SK-N-SH (cell line): ENCODE measurements around the gene SULF2.

Experiments used
- POLR2AphosphoS5 ChIP-seq: IDR thresholded peaks from 2 replicates; pipeline ENCODE4 v1.6.1; 2012; ENCODE audit warnings: low read depth, low read length
- RCOR1 ChIP-seq: fragments of 150-350 bp; IDR thresholded peaks from 2 replicates; pipeline ENCODE4 v1.6.1; 2017; ENCODE audit warnings: antibody characterized with exemption, low read length
- TF ChIP-seq, protein P1 (sequence below): fragments of 200-600 bp; sonication (generic); IDR thresholded peaks from 2 replicates; pipeline ENCODE4 v1.6.1; 2017; ENCODE audit warnings: antibody characterized with exemption, mild to moderate bottlenecking, moderate library complexity

DNA sequence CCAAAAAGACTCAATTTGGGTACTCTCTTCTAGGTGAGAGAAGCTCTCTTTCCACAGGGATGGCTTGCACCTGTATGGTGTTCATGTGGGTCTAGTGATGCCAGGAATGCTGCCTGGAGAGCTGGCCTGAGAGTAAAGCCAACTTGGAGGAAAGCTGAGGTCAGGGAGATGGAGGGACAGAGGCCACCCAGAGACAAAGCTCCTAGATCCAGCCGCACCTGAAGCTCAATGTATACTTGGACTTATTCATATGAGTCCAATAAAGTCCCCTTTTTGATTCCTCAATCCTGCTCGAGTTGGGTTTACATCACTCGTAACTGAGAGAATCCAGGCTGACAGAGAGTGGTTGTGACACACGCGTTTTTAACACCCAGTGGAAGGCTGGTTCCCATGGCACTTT lies 33.8 kb downstream of the SULF2 start:
- TF ChIP-seq POLR2AphosphoS5 (no peak), RCOR1 (no peak)
- TF ChIP-seq, protein P1, sequence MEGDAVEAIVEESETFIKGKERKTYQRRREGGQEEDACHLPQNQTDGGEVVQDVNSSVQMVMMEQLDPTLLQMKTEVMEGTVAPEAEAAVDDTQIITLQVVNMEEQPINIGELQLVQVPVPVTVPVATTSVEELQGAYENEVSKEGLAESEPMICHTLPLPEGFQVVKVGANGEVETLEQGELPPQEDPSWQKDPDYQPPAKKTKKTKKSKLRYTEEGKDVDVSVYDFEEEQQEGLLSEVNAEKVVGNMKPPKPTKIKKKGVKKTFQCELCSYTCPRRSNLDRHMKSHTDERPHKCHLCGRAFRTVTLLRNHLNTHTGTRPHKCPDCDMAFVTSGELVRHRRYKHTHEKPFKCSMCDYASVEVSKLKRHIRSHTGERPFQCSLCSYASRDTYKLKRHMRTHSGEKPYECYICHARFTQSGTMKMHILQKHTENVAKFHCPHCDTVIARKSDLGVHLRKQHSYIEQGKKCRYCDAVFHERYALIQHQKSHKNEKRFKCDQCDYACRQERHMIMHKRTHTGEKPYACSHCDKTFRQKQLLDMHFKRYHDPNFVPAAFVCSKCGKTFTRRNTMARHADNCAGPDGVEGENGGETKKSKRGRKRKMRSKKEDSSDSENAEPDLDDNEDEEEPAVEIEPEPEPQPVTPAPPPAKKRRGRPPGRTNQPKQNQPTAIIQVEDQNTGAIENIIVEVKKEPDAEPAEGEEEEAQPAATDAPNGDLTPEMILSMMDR: no peak
